ENCODE results near the gene CTDSPL. TPM values are rescaled to one million over a fixed set of nuclear protein-coding genes. Genes with fewer than 3 reads are reported as not detected.

The CTDSPL gene
- total and polyA plus RNA-seq, 10 of the 15 experiments (the other 5 are each of a cell fraction or from before 2014, with no cell fraction given), result 0.05 to 0.51 (median 0.18) TPM; not detected in 6

- TF ChIP-seq CTCF (IDR thresholded peaks at IDR 0.05 in 2 of 3, conservative IDR thresholded peaks at IDR 0.05 in 1 of 3; ENCODE audit: control insufficient read depth in 2 of 3, extremely low read depth in 1 of 3, insufficient read depth in 1 of 3, low read depth in 3 of 3, low read length in 3 of 3), result no peak
Observed at GRCh38 chr3:37935756-37936666, 74.3 kb downstream of the CTDSPL start (continued).

- ChIA-PET POLR2A (interaction anchor here (0.6 kb wide), 1 partner anchor 64 kb away, joined by 7 read pairs; no protein-coding TSS in a partner anchor), CTCF (no interaction called here), RAD21 (ENCODE audit: unreplicated experiment) (no interaction called here), SMC1A (ENCODE audit: uncharacterized antibody, unreplicated experiment) (no interaction called here)
- no peaks in the 10 kb centered on the region for H3K79me2 ChIP-seq (ENCODE audit: control insufficient read depth, insufficient read depth, low read length)
- no peak overlapping the region for H3K27ac ChIP-seq (ENCODE audit: control insufficient read depth, insufficient read depth)
- H3K27me3 ChIP-seq (replicated peaks in 1 of 2; ENCODE audit: control insufficient read depth in 2 of 2, insufficient read depth in 2 of 2, low read length in 1 of 2), result peaks cover 0 to 2% of the 10 kb centered on the region in 2 experiments; a peak in 2 of 4 replicates
- ATAC-seq, result no peak
- WGBS (ENCODE audit: insufficient coverage, insufficient replicate concordance, low lambda C conversion rate, missing lambda C conversion rate), result 37% methylated on average over 6 of the region's 6 CpGs
- DNase-seq (ENCODE audit: low read depth, low spot score), result no peak
- intact Hi-C loops (cut with micrococcal nuclease; ENCODE audit: unreplicated experiment), result no loop called here
- H3K9me3 ChIP-seq (replicated peaks; ENCODE audit: control insufficient read depth, insufficient read depth, low read length), result no peaks in the 10 kb centered on the region
- H2AFZ ChIP-seq (ENCODE audit: control insufficient read depth, low read depth, low read length), result no peak overlapping the region
- H3K4me3 ChIP-seq, result no peak overlapping the region
- no peaks in the 10 kb centered on the region for H3K4me1 ChIP-seq (ENCODE audit: control insufficient read depth, insufficient read depth, low read length)
- H3K4me2 ChIP-seq (ENCODE audit: control insufficient read depth, insufficient read depth), result no peak overlapping the region
- no peaks in the 10 kb centered on the region for H3K36me3 ChIP-seq (ENCODE audit: control insufficient read depth in 2 of 2, insufficient read depth in 2 of 2, low read length in 1 of 2)
- FAIRE-seq, result no peak
- in situ Hi-C loops (cut with MboI), result no loop called here
- no peak overlapping the region for H3K9ac ChIP-seq (ENCODE audit: control insufficient read depth, insufficient read depth, low read length)
- H4K20me1 ChIP-seq (ENCODE audit: control insufficient read depth, insufficient read depth), result no peaks in the 10 kb centered on the region
- BruUV-seq (replicated peaks), result no TSS peak
- TF ChIP-seq STAT1 (conservative IDR thresholded peaks at IDR 0.05), result no peak
- TF ChIP-seq POU2F2 (IDR thresholded peaks at IDR 0.05; ENCODE audit: borderline replicate concordance, low read depth, low read length), result no peak
- TF ChIP-seq CREB1 (IDR thresholded peaks at IDR 0.05; ENCODE audit: low read depth), result no peak
- TF ChIP-seq RAD51 (IDR thresholded peaks at IDR 0.05), result no peak
- TF ChIP-seq E4F1 (IDR thresholded peaks at IDR 0.05; ENCODE audit: borderline replicate concordance, partially characterized antibody), result no peak
- TF ChIP-seq PKNOX1 (IDR thresholded peaks at IDR 0.05), result no peak
- no peak for TF ChIP-seq TCF3 (IDR thresholded peaks at IDR 0.05; ENCODE audit: borderline replicate concordance, insufficient read depth, low read depth, low read length)
- no peak for TF ChIP-seq ZNF592 (IDR thresholded peaks at IDR 0.05)
Observed at GRCh38 chr3:37937156-37937555, 75.5 kb downstream of the CTDSPL start.

Data from GM12878 (cell line).